Measurements from ENCODE around the gene THBS3.
A peak's percentile ranks its signal among the peaks of the same experiment; 100 is the strongest.
"Not testable (repeated sequence)": the region's sequence is repeated elsewhere in the genome, so short reads cannot be mapped to it uniquely, and the experiment has no call there.

Gene THBS3

GRCh38 chr1:155193275-155193990 lies 14.3 kb downstream of the THBS3 start:
- H3K4me3 ChIP-seq (ENCODE audit: low read depth, low read length), result peak overlapping the region; percentile 56
- peak; percentile 99 for TF ChIP-seq CTCF (IDR thresholded peaks at IDR 0.05; ENCODE audit: borderline replicate concordance, insufficient read depth, low read depth, low read length)

GRCh38 chr1:155192346-155193274 lies 15.1 kb downstream of the THBS3 start:
- H3K4me3 ChIP-seq (ENCODE audit: low read depth, low read length), result peak overlapping the region; percentile 56
- no peak for TF ChIP-seq CTCF (IDR thresholded peaks at IDR 0.05; ENCODE audit: borderline replicate concordance, insufficient read depth, low read depth, low read length)

- no peak for TF ChIP-seq CTCF (IDR thresholded peaks at IDR 0.05; ENCODE audit: borderline replicate concordance, insufficient read depth, low read depth, low read length)
- H3K4me3 ChIP-seq (ENCODE audit: low read depth, low read length), result no peak overlapping the region
These were observed 15.8 kb downstream of the THBS3 start for GRCh38 chr1:155191904-155192303.

GRCh38 chr1:155189926-155190325 lies 17.8 kb downstream of the THBS3 start:
- not testable (repeated sequence) for H3K4me3 ChIP-seq (ENCODE audit: low read depth, low read length)

- TF ChIP-seq CTCF (IDR thresholded peaks at IDR 0.05; ENCODE audit: borderline replicate concordance, insufficient read depth, low read depth, low read length), result no peak
- no peak overlapping the region for H3K4me3 ChIP-seq (ENCODE audit: low read depth, low read length)
These were observed 19.4 kb downstream of the THBS3 start for GRCh38 chr1:155188268-155188667.

- no peak for TF ChIP-seq CTCF (IDR thresholded peaks at IDR 0.05; ENCODE audit: borderline replicate concordance, insufficient read depth, low read depth, low read length)
- H3K4me3 ChIP-seq (ENCODE audit: low read depth, low read length), result no peak overlapping the region
These were observed 20.2 kb downstream of the THBS3 start for GRCh38 chr1:155187456-155187891.

- TF ChIP-seq CTCF (IDR thresholded peaks at IDR 0.05; ENCODE audit: borderline replicate concordance, insufficient read depth, low read depth, low read length), result no peak
- no peak overlapping the region for H3K4me3 ChIP-seq (ENCODE audit: low read depth, low read length)
These were observed 20.8 kb downstream of the THBS3 start for GRCh38 chr1:155186794-155187455.

All from GM12875 (cell line).